ENCODE results near the gene TNS3. TPM values are rescaled to one million over a fixed set of nuclear protein-coding genes. Genes with fewer than 3 reads are reported as not detected.

The TNS3 gene
- total and polyA plus RNA-seq, 2 of the 13 experiments (the other 11 are each of a cell fraction or from before 2014, with no cell fraction given): 52.9 to 55.7 TPM

DNA sequence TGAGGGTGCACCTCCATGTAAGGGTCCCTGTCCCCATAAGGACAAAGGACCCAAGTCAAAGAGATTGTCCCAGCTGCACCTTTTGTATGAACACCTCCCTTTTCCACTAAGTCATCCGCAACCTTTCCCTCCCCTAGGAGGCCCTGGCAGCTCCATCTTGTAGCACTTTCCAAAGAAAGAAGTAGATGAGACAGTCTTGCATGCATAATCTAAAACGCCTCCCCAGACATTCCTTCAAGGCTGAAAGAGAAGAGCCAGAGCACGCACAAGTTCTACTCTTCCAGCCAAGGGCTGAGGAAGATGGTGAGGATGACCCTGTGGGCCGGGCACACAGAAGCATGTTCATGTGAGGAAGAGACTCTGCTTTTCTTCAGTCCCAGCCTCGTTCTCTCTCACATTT is 194.4 kb downstream of the TNS3 start:
- H3K27me3 ChIP-seq (ENCODE audit: control insufficient read depth in 1 of 2, insufficient read depth in 2 of 2, low read length in 2 of 2): no peaks in the 10 kb centered on the region
- no peak overlapping the region for H2AFZ ChIP-seq (ENCODE audit: low read length)
- H3K36me3 ChIP-seq (replicated peaks in 1 of 2; ENCODE audit: control insufficient read depth in 1 of 2, insufficient read depth in 2 of 2, low read length in 2 of 2): peaks cover 39 to 90% of the 10 kb centered on the region in 2 experiments
- BruUV-seq (replicated peaks): no TSS peak
- TF ChIP-seq PHF21A (CRISPR knock-in tag; IDR thresholded peaks at IDR 0.05) (no peak), ZNF614 (CRISPR knock-in tag; IDR thresholded peaks at IDR 0.05; ENCODE audit: borderline replicate concordance) (no peak), FLYWCH1 (CRISPR knock-in tag; IDR thresholded peaks at IDR 0.05) (no peak), SYNCRIP (IDR thresholded peaks at IDR 0.05; ENCODE audit: insufficient read depth, low read depth, low read length) (no peak), ZFP37 (CRISPR knock-in tag; IDR thresholded peaks at IDR 0.05; ENCODE audit: borderline replicate concordance) (no peak), ZNF790 (CRISPR knock-in tag; IDR thresholded peaks at IDR 0.05; ENCODE audit: borderline replicate concordance) (no peak), HMG20A (CRISPR knock-in tag; IDR thresholded peaks at IDR 0.05; ENCODE audit: borderline replicate concordance) (no peak)
- TF ChIP-seq, protein P1, sequence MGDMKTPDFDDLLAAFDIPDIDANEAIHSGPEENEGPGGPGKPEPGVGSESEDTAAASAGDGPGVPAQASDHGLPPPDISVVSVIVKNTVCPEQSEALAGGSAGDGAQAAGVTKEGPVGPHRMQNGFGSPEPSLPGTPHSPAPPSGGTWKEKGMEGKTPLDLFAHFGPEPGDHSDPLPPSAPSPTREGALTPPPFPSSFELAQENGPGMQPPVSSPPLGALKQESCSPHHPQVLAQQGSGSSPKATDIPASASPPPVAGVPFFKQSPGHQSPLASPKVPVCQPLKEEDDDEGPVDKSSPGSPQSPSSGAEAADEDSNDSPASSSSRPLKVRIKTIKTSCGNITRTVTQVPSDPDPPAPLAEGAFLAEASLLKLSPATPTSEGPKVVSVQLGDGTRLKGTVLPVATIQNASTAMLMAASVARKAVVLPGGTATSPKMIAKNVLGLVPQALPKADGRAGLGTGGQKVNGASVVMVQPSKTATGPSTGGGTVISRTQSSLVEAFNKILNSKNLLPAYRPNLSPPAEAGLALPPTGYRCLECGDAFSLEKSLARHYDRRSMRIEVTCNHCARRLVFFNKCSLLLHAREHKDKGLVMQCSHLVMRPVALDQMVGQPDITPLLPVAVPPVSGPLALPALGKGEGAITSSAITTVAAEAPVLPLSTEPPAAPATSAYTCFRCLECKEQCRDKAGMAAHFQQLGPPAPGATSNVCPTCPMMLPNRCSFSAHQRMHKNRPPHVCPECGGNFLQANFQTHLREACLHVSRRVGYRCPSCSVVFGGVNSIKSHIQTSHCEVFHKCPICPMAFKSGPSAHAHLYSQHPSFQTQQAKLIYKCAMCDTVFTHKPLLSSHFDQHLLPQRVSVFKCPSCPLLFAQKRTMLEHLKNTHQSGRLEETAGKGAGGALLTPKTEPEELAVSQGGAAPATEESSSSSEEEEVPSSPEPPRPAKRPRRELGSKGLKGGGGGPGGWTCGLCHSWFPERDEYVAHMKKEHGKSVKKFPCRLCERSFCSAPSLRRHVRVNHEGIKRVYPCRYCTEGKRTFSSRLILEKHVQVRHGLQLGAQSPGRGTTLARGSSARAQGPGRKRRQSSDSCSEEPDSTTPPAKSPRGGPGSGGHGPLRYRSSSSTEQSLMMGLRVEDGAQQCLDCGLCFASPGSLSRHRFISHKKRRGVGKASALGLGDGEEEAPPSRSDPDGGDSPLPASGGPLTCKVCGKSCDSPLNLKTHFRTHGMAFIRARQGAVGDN (CRISPR knock-in tag; IDR thresholded peaks at IDR 0.05): no peak
- peaks cover 16% of the 10 kb centered on the region for H3K79me2 ChIP-seq (ENCODE audit: insufficient read depth, low read length)
- ATAC-seq (no peak), DNase-seq (ENCODE audit: low spot score) (no peak), FAIRE-seq (no peak)
- 85% methylated on average over 5 of the region's 5 CpGs for WGBS (ENCODE audit: low lambda C conversion rate)
- in situ Hi-C loops (cut with HindIII; ENCODE audit: extremely low pct_ligation_motif_present, low pct_unique_long_range_greater_than_20kb) (no loop called here), intact Hi-C loops (cut with micrococcal nuclease; ENCODE audit: unreplicated experiment) (loop anchor here (10.0 kb wide), 1 partner anchor 123 kb away; no protein-coding TSS in a partner anchor)
- H3K9me3 ChIP-seq (ENCODE audit: low read length): no peaks in the 10 kb centered on the region
- ChIA-PET CTCF (ENCODE audit: low intra/inter-chr PET ratio, low total read pairs) (no interaction called here), POLR2A (no interaction called here)
- H4K20me1 ChIP-seq (ENCODE audit: insufficient read depth, low read length): peaks cover 38% of the 10 kb centered on the region
- H3K9ac ChIP-seq (ENCODE audit: insufficient read depth, low read depth, low read length): no peak overlapping the region
- no peak overlapping the region for H3K27ac ChIP-seq (ENCODE audit: extremely low read length, insufficient read depth, low read length)
- peaks cover 54% of the 10 kb centered on the region for H3K4me1 ChIP-seq (ENCODE audit: insufficient read depth, low read length)
- no peak overlapping the region for H3K4me2 ChIP-seq (ENCODE audit: low read depth, low read length)
- no peak overlapping the region for H3K4me3 ChIP-seq (replicated peaks in 1 of 3; ENCODE audit: insufficient read depth in 1 of 3, low read depth in 2 of 3, low read length in 3 of 3)

Data from HepG2 (cell line).